NCI-H345 (cell line): ENCODE results near the gene FOXB1.

Source experiments
- DNase-seq: peaks from one replicate; lab custom pipeline; 2025; lab: John Stamatoyannopoulos, UW

Gene FOXB1

GRCh38 chr15:60020736-60021135, 16.6 kb downstream of the FOXB1 start:
- no peak for DNase-seq

DNA sequence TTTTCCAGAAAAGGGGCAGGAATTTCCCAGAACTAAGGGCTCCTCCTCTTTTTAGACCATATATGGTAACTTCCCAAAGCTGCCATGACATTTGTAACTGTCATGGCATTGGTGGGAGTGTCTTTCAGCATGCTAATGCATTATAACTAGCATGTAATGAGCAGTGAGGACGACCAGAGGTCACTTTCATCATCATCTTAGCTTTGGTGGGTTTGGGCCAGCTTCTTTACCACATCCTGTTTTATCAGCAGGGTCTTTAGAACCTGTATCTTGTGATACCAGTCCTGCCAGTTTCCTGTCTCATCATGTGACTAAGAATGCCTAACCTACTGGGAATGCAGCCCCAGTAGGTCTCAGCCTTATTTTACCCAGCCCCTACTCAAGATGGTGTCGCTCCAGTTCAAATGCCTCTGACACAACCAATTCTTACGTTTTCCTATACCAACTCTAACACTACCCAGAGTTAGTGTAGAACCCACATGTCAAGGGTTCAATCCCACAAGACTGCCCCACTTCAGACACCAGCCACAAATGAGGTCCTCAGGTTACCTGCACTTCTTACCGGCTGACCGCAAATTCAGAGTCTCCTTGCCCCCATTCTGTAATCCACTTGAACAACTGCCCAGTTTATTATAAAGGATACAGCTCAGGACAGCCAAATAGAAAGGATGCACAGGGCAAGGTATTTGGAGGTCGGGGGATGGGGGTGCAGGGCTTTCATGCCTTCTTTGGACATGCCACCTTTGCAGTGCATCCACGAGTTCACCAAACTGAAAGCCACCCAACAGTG, 17.7 kb downstream of the FOXB1 start:
- no peak for DNase-seq

DNA sequence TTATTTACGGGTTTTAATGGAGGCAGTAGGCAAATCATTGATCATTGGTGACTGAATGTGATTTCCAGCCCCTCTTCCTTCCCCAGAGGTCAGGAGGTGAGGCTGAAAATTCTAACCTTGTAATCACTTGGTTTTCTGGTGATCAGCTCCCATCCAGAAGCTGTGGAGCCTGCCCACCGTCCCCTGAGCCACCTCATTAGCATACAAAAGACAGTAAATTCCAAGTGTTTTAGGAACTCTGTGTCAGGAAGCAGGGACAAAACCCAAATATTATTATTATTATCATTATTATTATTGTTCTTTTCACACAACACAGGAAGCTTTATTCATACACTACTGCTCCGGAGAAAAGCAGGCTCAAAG, 18.2 kb downstream of the FOXB1 start:
- DNase-seq, result no peak

DNA sequence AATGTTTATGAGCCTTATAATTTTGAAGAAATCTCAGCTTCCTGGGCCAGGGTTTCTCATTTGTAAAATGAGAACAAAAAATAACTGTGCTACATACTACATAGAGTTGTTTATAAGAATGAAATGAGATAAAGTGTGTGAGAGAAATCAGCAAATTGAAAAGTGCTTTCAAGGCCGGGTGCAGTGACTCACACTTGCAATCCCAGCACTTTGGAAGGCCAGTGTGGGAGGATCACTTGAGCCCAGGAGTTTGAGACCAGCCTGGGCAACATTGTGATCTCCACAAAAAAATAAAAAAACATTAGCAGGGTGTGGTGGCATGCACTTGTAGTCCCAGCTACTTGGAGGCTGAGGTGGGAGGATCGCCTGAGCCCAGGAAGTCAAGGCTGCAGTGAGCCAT, 22.4 kb downstream of the FOXB1 start:
- DNase-seq, result no peak

DNA sequence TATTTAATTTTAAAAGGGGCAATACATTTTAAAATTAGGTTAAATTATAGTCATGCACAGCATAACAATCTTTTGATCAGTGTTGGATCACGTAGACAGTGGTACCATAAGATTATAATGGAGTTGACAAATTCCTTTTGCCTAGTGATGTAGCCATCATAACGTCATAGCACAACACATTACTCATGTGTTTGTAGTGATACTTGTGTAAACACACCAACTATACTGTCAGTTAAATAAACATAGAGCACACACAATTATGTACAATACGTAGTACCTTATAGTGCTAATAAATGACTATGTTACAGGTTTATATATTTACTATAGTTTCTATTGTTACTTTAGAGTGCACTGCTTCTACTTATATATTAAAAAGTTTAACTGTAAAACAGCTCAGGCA, 31.2 kb downstream of the FOXB1 start:
- no peak for DNase-seq

- DNase-seq, result no peak
These were observed 35.2 kb downstream of the FOXB1 start for GRCh38 chr15:60039316-60039715.

- DNase-seq, result no peak
These were observed 39.8 kb downstream of the FOXB1 start for GRCh38 chr15:60043744-60044435.

DNA sequence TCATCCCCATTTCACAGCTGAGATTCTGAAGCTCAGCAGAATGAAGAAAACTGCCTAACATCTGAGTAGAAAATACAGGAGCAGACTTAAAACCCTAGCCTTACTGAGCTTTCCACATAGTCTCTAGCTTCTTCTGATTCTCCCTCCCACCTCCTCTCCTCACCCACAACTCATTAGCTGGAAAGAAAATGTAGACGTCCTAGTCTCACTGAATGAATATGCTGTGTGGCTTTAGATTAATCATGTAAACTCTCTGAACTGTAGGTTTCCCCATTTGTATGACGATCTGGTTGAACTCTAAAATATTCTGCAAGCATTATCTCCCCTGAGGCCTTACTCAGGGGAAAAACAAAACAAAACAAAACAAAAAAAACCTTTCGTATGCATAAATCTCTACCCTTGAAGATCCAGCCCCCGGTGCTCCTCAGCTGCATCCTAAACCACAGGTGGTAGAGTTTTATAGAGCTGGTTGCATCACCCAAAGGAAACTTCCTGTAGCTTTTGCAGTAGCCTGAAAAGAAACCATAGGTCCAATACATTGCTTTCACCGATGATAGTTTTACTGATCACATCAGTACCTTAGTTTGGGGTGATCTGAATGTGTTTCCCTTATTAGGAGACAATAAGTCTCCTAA, 40.6 kb downstream of the FOXB1 start:
- DNase-seq, result no peak

GRCh38 chr15:60047701-60048100, 43.6 kb downstream of the FOXB1 start:
- no peak for DNase-seq

DNA sequence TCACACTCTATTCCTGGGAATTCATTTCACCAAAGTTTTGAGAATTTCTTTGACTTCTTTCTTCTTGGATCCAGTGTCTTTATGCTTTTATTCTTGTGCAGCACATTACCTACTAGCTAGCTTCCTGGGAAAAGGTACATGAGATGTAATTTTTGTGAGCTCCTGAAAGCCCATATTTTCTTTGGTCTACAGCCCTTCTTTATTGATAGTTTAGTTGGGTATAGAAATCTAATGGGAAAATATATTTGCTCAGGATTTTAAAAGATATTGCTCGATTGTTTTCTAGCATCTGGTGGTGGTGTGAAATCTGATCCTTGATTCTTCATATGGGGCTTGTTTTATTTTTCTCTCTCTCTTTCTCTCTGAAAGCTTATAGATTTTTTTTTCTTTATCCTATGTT, 45.8 kb downstream of the FOXB1 start:
- no peak for DNase-seq

DNA sequence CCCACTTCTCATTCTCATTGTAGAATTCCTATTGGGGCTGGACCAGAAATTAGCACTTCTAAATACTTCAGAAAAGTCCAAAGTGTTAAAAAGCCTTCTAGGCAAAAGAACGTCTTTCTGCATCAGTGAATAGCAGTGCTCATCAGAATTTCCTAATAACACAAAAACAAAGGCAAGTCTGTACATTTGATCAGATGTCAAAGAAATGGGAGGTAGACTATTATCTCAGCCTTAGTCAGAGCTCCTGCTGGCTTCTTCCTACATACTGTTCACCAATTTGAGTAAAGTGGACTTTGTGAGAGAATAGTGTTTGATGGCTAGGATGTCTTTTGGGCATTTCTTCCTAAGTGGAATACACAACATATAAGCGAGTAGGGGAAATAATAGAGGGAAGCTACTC, 48.7 kb downstream of the FOXB1 start:
- no peak for DNase-seq

GRCh38 chr15:60054472-60054871, 50.4 kb downstream of the FOXB1 start:
- DNase-seq, result no peak
